ENCODE measurements around the gene RPUSD3. TPM values are rescaled to one million over a fixed set of nuclear protein-coding genes. Genes with fewer than 3 reads are reported as not detected.

The RPUSD3 gene
- total RNA-seq, 4 donors from 2014 or later = 36.2 to 49.7 (median 37.5) TPM

GRCh38 chr3:9831253-9831652 lies 12.6 kb downstream of the RPUSD3 start:
- TF ChIP-seq CTCF (IDR thresholded peaks at IDR 0.05) (no peak), POLR2A (IDR thresholded peaks at IDR 0.05) (no peak)
- peaks cover 8 to 14% of the 10 kb centered on the region in 2 donors for H3K36me3 ChIP-seq
- WGBS, 2 donors = 93 to 99% methylated on average over 3 of the region's 3 CpGs

GRCh38 chr3:9828801-9829755 lies 14.7 kb downstream of the RPUSD3 start:
- Histone ChIP-seq H3K27ac (no peak overlapping the region), H3K4me1 (no peaks in the 10 kb centered on the region), H3K4me3 (replicated peaks in 1 of 3) (no peak overlapping the region), H3K36me3 (peaks cover 0 to 6% of the 10 kb centered on the region in 2 donors), H3K27me3 (no peaks in the 10 kb centered on the region), H3K9me3 (no peaks in the 10 kb centered on the region)
- intact Hi-C loops (cut with DNase I) = no loop called here
- no peak for TF ChIP-seq CTCF (IDR thresholded peaks at IDR 0.05)
- TF ChIP-seq POLR2A (IDR thresholded peaks at IDR 0.05) = no peak
- 92 to 98% methylated on average over 5 to 16 of the region's 17 CpGs for WGBS, 2 donors
- no peak for DNase-seq

More at GRCh38 chr3:9831253-9831652, 12.6 kb downstream of the RPUSD3 start:
- H3K4me3 ChIP-seq (replicated peaks in 1 of 3) = no peak overlapping the region
- no peaks in the 10 kb centered on the region for H3K27me3 ChIP-seq
- intact Hi-C loops (cut with DNase I) = no loop called here
- no peak for DNase-seq
- no peaks in the 10 kb centered on the region for H3K4me1 ChIP-seq
- H3K9me3 ChIP-seq = no peaks in the 10 kb centered on the region
- no peak overlapping the region for H3K27ac ChIP-seq

GRCh38 chr3:9826815-9827573 lies 16.8 kb downstream of the RPUSD3 start:
- no peak for TF ChIP-seq POLR2A (IDR thresholded peaks at IDR 0.05)
- TF ChIP-seq CTCF (IDR thresholded peaks at IDR 0.05) = peak in 1 of 6 experiments; percentile 5
- Histone ChIP-seq H3K9me3 (no peaks in the 10 kb centered on the region), H3K36me3 (no peaks in the 10 kb centered on the region), H3K4me1 (no peaks in the 10 kb centered on the region), H3K4me3 (replicated peaks in 1 of 3) (no peak overlapping the region), H3K27me3 (no peaks in the 10 kb centered on the region), H3K27ac (no peak overlapping the region)
- WGBS, 2 donors = 79 to 80% methylated on average over 20 of the region's 20 CpGs
- intact Hi-C loops (cut with DNase I) = no loop called here
- DNase-seq = no peak

GRCh38 chr3:9825451-9826040 lies 18.3 kb downstream of the RPUSD3 start:
- no peak for TF ChIP-seq POLR2A (IDR thresholded peaks at IDR 0.05)
- no peak for TF ChIP-seq CTCF (IDR thresholded peaks at IDR 0.05)
- H3K9me3 ChIP-seq = no peaks in the 10 kb centered on the region

More at GRCh38 chr3:9825451-9826040, 18.3 kb downstream of the RPUSD3 start:
- no peak overlapping the region for H3K4me3 ChIP-seq (replicated peaks in 1 of 3)
- intact Hi-C loops (cut with DNase I) = no loop called here
- H3K27me3 ChIP-seq = no peaks in the 10 kb centered on the region
- H3K36me3 ChIP-seq = no peaks in the 10 kb centered on the region
- H3K4me1 ChIP-seq = no peaks in the 10 kb centered on the region
- no peak overlapping the region for H3K27ac ChIP-seq
- no peak for DNase-seq
- WGBS, 2 donors = 69 to 75% methylated on average over 12 to 14 of the region's 14 CpGs

Measured in thyroid gland (tissue), 4 donors.